ENCODE data around the gene OSBPL10. TPM values are rescaled to one million over a fixed set of nuclear protein-coding genes. Genes with fewer than 3 reads are reported as not detected.

The OSBPL10 gene, protein sequence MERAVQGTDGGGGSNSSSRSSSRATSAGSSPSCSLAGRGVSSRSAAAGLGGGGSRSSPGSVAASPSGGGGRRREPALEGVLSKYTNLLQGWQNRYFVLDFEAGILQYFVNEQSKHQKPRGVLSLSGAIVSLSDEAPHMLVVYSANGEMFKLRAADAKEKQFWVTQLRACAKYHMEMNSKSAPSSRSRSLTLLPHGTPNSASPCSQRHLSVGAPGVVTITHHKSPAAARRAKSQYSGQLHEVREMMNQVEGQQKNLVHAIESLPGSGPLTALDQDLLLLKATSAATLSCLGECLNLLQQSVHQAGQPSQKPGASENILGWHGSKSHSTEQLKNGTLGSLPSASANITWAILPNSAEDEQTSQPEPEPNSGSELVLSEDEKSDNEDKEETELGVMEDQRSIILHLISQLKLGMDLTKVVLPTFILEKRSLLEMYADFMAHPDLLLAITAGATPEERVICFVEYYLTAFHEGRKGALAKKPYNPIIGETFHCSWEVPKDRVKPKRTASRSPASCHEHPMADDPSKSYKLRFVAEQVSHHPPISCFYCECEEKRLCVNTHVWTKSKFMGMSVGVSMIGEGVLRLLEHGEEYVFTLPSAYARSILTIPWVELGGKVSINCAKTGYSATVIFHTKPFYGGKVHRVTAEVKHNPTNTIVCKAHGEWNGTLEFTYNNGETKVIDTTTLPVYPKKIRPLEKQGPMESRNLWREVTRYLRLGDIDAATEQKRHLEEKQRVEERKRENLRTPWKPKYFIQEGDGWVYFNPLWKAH
- under 1 TPM; 0.34 to 0.71 TPM for total RNA-seq

DNA sequence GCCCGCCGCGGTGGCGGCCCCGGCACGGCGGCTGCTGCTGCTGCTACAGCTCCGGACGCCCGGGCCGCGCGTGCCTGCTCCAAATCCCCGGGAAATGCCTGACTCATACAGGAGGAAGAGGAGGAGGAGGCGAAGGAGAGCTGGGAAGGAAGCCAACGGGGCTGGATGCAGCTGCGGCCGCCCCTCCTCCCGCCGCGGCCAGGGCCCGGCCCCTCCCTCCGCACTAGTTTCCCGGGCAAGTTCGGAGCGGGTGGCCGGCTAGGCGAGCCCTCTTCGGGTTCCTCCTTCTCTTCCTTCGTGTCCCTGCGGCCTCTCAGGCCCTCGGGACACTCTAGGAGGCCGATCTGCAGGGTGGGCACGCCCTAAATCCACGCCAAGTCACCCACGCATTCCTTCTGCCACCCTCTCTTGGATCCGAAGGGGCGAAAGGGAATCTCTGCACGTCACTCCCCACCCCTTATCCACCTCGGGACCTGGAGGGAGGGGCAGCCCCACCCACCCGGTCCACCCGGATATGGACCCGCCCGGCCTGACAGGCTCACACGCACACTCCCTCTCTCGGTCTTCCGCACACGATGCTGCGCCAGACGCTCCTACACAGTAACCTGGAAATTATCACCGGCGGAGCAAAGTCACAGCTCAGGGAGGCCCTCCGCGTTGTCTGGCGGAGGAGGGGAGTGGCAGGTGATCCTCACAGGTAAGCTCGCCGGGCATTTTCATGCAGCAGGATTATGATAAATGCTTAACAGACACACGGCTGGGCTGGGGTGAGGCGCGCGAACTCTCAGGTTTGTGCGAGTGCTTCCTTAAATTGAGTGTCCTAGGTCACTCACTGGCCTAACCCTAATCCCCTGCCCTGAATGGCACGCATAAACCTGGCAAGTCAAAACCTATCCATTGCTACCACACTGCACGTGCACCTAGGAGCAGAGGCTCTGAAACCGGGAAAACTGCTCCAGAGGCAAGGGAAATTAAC, at the start of gene OSBPL10, which contains the start of gene ZNF860:
OSBPL10 (minus strand) TSS at position 57 of the 976 bp plus-strand sequence. CDS start 83 bp downstream, outside the sequence.
ZNF860 (plus strand) TSS at position 545 of the 976 bp plus-strand sequence. CDS start 7,330 bp downstream, outside the sequence.

Other genes starting within 250 kb of the OSBPL10 start
- not detected for gene ZNF860, start 488 bp upstream of the OSBPL10 start, total RNA-seq
- 10 to 100 TPM; 32.2 to 33.0 TPM for gene GPD1L, start 125.4 kb upstream of the OSBPL10 start, total RNA-seq